Activated CD8-positive, alpha-beta memory T cell treated with anti-CD3 and anti-CD28 coated beads, Interleukin-2, amount 50 U/mL, for 24 hours (primary cell): ENCODE measurements around the gene BCAM.
"Not testable (repeated sequence)": the region's sequence is repeated elsewhere in the genome, so short reads cannot be mapped to it uniquely, and the experiment has no call there.

ENCODE experiments used
- DNase-seq: peaks from one replicate; pipeline ENCODE4 v3.0.0-alpha.2; 2020; ENCODE audit errors: extremely low read depth

The BCAM gene, protein sequence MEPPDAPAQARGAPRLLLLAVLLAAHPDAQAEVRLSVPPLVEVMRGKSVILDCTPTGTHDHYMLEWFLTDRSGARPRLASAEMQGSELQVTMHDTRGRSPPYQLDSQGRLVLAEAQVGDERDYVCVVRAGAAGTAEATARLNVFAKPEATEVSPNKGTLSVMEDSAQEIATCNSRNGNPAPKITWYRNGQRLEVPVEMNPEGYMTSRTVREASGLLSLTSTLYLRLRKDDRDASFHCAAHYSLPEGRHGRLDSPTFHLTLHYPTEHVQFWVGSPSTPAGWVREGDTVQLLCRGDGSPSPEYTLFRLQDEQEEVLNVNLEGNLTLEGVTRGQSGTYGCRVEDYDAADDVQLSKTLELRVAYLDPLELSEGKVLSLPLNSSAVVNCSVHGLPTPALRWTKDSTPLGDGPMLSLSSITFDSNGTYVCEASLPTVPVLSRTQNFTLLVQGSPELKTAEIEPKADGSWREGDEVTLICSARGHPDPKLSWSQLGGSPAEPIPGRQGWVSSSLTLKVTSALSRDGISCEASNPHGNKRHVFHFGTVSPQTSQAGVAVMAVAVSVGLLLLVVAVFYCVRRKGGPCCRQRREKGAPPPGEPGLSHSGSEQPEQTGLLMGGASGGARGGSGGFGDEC

DNA sequence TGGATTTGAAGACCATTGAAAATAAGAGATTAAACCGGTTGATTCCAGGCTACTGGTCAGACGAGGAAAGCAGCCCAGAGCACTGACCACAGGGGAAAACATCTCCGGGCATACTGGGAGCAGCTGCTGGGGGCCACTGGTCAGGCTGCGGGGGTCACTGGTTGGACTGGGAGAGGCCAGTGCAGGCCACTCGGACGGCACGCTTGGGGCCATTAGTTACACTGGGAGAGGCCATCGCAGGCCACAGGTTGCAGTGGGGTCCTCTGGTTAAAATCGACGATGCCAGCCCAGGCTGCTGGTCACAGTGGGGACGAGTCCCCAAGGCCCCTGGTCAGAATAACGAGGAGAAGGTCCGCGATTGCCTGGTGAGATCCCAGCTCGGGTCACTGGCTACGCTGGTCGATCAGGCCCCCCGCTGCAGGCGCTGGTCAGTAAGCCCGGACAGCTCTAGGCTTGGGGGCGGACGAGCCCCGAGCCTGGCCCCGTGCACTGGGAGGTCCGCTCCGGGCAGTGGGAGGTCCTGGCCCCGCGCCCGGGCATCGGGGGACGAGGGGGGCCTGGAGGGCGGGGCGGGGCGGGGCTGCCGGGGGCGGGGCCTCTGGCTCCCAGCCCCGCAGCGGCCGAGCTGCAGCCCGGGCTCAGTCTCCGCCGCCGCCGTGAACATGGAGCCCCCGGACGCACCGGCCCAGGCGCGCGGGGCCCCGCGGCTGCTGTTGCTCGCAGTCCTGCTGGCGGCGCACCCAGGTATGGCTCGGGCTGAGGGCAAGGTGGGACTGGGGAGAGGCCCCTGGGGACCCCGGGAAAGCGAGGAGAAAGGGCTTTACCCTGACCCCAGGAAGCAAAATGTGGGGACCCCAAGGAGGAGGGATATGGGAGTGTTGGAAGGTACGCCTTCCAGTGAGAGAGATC, at the start of gene BCAM:
Gene BCAM, plus strand, starts transcription at position 641 of the 909 bp plus-strand sequence. Its CDS starts 22 bp downstream, at position 663.
- no peak for DNase-seq

DNA sequence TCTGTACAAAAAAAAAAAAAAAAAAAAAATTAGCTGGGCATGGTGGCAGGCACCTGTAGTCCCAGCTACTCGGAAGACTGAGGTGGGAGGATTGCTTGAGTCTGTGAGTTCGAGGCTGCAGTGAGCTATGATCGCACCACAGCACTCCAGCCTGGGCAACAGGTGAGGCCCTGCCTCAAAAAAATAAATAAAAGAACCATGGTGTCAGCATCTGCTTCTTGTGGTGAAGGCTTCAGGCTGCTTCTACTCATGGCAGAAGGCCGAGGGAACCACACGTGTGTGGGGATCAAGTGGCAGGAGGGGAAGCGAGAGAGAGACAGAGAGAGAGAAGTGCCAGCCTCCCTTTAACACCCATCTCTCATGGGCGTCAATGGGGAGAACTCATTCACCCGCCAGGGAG, 46.9 kb upstream of the BCAM start:
- DNase-seq: no peak

DNA sequence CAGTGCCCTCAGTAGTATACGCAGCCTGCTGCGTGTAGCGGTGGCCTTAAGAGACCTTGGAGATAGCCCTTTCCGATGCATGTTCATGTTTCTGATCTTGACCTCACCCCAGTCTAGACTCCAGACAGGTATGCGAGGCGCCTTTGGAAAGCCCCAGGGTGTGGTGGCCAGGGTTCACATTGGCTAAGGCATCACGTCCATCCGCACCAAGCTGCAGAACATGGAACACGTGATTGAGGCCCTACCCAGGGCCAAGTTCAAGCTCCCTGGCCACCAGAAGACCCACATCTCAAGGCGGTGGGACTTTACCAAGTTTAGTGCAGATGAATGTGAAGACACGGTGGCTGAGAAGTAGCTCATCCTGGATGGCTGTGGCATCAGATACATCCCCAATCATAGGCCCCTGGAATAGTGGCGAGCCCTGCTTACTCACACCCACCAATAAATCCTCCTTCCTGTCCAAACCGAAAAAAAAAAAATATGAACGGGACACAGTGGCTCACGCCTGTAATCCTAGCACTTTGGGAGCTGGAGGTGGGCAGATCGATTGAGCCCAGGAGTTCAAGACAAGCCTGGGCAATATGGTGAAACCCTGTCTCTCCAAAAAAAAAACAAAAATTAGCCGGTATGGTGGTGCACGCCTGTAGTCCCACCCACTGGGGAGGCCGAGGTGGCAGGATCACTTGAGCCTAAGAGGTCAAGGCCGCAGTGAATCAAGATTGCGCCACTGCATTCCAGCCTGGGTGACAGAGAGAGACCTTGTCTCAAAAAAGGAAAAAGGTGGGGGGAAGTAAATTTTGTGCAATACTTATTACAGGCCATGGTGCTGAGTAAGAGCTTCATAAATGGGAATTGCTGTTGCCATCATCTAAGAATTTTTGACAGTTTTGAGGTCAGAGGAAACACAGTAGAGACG, 43.6 kb upstream of the BCAM start:
- no peak for DNase-seq

DNA sequence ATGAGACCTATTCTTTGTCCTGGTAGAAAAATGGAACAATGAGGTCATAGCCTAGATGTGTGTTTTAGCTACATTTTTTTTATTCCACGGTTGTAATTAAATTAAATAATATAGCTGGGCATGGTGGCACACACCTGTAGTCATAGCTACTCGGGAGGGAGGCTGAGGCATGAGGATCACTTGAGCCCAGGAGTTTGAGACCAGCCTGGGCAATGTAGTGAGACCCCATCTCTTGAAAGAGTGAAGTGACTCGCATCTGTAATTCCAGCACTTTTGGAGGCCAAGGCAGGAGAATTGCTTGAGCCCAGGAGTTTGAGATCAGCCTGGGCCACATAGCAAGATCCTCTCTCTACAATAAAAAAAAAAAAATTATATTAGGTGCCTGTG, 43.0 kb upstream of the BCAM start:
- no peak for DNase-seq

DNA sequence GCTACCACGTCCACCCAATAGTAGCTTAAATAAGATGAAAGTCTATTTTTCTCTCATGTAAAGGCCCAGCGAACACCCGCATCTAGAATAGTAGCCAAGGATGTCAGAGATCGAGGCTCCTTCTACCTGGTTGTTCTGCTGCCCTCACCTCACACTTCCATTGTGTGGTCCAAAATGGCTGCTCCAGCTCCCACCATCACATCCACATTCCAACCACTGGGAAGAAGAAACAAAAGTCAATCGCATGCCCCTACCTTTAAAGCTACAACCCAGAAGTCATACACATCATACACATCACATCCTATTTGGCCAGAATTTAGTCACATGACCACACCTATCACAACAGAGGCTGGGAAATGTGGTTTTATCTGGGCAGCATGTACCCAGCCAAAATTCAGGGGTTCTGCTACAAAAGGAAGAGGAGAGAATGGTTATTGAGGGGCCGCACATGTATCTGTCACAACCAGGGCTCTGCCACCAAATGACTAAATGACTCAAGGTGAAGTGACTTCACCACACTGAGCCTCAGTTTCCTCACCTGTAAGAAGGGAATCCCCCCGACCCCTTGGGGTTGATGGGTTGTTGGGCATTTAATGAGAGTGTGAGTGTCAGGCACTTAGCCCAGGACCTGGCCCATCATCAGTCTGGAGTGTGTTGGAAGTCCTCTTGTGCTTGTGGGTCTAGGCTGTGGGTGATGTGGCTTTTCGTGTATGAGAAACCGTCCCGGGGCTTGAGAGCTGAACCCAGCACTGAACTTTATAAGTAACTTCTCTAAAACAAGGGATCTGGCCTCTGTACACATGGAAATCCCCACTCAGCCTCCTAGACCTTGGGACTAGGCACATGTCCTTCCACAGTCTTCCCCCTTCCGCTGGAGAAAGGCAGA, 41.4 kb upstream of the BCAM start:
- DNase-seq: no peak

DNA sequence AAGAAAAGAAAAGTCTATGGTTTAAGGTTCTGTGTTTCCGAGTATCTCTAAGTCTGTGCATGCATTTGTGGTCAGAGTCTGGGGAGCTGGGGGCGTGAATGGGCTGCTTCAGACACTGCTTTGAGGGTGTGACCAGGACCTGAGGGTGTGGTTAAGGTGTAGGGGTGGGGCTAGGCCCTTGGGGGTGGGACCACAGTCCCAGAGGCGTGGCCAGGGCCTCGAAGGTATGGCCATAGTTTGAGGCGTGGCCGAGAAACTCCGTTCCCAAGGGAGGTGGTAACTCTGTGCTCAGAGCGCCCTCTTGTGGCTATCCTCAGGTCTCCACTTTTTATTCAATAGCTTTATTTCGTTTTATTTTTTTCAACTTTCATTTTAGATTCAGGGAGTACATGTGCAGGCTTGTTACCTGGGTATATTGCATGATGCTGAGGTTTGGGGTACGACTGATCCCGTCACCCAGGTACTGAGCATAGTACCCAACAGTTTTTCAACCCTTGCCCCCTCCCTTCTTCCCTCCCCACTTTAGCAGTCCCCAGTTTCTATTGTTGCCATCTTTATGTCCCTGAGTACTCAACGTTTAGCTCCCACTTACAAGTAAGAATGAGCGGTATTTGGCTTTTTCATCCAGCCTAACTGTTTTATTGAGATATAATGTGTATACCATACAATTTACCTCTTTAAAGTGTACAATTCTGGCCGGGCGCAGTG, 38.2 kb upstream of the BCAM start:
- peak; percentile 94 for DNase-seq

DNA sequence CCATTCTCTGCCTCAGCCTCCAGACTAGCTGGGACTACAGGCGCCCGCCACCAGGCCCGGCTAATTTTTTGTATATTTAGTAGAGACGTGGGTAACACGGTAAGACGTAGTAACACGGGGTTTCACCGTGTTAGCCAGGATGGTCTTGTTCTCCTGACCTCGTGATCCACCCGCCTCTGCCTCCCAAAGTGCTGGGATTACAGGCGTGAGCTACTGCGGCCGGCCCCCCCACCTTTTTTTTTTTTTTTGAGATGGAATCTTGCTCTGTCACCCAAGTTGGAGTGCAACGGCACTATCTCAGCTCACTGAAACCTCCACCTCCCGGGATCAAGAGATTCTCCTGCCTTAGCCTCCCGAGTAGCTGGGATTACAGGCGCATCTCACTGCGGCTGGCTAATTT, 36.8 kb upstream of the BCAM start:
- not testable (repeated sequence) for DNase-seq

DNA sequence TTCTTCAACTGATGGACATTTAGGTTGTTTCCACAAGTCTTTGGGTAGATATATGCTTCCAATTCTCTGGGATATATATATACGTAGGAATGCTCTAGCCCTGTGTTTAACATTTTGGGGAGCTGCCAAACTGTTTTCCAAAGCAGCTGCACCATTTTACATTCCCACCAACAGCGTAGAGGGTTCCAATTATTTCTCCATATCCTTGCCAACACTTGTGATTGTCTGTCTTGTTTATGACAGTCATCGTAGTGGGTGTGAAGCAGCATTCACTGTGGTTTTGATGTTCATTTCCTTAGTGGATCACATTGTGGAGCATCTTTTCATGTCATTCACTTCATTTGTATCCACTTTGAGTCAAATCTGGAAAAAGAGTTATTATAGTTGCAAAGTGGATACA, 35.9 kb upstream of the BCAM start:
- no peak for DNase-seq

DNA sequence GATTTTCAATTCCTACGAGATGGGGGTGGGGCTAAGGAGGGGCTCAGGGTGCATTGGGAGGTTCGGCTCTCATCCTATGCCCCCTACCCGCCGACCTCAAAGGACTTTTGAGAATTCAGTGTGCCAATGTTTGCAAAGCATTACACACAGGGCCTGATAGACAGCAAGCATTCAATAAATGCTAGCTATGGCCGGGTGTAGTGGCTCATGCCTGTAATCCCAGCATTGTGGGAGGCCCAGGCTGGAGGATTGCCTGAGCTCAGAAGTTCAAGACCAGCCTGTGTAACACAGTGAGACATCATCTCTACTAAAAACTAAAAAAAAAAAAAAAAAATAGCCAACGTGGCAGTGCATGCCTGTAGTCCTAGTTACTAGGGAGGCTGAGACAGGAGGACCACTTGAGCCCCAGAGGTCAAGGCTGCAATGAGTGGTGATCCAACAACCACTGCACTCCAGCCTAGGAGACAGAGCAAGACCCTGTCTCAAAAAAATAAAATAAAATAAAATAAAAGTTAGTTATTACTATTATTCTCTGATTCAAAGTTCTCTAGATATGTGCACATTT, 33.1 kb upstream of the BCAM start:
- DNase-seq: no peak

DNA sequence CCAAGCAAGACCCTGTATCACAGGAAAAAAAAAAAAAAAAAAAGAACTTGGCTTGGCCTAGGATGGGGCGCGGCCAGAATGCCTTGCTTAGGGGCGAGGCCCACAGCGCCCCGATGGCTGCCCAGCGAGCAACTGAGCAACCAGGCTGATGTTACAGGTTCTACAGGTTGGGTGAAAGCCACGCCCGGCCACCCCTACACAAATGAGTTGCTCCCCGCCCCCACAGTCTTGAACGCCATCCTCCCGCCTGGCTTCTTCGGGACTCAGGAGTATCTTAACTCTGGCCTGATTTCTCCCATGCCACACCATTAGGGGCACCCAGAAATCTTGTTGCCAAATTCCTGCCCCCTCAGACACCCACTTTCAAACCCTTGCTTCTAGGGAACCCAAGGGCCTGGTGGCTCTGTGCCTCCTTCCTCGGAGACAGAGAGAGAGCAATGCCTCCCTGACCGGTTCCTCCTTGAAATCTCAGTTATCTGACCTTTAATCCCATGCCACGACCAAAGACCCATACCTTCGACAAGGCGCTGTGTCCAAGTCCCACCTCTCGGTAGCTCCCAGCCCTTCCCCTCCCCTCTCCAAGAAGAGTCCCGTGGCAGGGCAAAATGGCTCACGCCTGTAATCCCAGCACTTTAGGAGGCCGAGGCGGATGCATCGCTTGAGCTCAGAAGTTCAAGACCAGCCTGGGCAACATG, 32.4 kb upstream of the BCAM start:
- no peak for DNase-seq

DNA sequence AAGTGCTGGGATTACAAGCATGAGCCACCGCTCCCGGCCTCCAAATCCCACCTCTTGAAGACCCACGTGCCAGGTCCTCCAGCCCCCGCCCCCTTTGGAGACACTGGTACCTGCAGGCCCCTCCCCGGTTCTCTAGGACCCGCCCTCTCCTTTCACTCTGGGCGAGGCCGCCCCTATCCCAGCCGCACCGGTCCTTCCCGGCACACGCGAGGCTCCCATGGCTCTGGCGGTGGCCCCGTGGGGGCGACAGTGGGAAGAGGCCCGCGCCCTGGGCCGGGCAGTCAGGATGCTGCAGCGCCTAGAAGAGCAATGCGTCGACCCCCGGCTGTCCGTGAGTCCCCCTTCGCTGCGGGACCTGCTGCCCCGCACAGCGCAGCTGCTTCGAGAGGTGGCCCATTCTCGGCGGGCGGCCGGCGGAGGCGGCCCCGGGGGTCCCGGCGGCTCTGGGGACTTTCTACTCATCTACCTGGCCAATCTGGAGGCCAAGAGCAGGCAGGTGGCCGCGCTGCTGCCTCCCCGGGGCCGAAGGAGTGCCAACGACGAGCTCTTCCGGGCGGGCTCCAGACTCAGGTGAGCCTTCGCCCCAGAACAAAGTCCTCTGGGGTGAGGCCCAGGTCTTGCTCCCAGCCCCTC, 31.1 kb upstream of the BCAM start, which contains the start of gene CBLC:
Gene CBLC, plus strand, starts transcription at position 176 of the 633 bp plus-strand sequence. Its CDS starts 42 bp downstream, at position 218.
- no peak for DNase-seq

DNA sequence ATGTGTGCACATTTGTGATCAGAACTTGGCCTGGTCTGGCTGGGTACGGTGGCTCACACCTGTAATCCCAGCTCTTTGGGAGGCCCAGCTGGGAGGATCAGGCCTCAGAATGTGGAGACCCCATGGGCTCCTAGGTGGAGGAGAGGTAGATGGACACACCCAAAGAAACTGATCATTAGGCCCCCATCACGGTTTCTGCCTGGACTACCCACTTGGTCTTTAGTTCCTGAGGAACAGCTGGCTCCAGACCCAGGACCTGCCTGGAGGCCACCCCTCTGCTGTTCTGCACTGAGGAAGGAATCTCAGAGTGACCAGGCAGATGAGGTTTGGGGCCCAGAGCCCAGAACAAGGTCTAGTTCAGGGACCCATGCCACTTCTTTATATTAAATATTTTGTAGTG, 29.8 kb upstream of the BCAM start:
- no peak for DNase-seq

DNA sequence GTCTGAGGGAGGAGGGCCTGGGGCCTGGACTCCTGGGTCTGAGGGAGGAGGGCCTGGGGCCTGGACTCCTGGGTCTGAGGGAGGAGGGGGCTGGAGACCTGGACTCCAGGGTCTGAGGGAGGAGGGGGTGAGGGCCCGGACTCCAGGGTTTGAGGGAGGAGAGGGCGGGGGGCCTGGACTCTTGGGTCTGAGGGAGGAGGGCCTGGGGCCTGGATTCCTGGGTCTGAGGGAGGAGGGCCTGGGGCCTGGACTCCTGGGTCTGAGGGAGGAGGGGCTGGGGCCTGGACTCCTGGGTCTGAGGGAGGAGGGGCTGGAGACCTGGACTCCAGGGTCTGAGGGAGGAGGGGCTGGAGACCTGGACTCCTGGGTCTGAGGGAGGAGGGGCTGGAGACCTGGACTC, 27.2 kb upstream of the BCAM start:
- DNase-seq: not testable (repeated sequence)

DNA sequence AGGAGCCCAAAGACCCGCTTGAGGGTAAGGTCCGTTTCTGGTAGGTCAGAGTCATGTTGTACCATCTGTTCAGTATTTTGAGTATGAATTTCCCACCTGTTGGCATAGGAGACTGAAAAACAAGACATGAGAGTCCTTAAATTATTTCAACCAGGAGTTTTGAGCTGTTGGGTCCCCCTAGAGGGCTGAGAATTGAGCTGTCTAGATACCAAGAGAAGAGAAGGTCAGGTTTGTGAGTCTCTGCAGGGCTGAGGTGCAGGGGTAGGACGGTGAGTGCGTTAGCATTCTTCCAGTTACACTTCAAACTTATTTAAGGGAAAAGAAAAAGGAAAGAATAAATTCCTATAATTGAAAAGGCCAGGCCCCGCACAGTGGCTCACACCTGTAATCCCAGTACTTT, 26.2 kb upstream of the BCAM start:
- DNase-seq: no peak

DNA sequence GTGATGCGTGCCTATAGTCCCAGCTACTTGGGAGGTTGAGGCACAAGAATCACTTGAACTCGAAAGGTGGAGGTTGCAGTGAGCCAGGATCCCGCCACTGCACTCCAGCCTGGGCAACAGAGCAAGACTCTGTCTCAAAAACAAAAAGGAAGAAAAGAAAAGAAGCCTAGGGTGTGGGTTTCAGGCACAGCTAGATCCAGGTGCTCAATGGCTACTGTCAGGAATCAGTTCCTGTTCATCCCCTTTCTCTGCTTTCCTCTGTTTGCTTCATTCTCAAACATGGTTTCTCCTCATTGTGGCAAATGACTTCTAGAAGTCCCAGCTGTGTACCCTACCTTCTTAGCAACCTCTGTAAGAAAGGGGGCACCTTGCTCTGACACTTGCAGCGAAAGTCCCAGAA, 25.4 kb upstream of the BCAM start:
- no peak for DNase-seq

DNA sequence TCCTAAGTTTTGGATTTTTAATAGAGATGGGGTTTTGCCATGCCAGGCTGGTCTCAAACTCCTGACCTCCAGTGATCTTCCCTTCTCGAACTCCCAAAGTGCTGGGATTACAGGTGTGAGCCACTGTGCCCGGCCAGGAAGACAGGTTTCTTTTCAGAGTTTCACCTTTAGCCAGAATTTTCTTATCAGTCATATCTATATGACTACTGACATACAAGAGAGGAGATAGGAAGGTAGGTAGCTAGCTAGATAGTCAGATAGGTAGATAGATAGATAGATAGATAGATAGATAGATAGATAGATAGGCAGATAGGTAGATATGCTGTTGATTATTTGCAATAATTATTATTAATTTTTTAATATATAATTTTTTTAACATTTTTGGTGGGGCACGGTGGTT, 23.6 kb upstream of the BCAM start:
- no peak for DNase-seq

DNA sequence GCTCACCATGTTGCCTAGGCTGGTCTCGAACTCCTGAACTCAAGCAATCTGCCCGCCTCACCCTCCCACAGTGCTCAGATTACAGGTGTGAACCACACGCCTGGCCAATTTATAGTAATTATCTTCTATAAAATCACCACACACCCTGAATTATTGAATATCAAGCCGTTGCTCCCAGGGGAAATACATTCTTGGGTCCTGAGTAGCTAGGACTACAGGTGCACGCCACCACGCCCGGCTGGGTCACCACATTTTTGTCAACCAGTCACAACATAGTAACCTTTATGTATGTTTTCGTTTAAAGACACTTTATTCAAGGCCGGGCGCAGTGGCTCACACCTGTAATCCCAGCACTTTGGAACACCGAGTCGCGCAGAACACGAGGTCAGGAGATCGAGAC, 22.9 kb upstream of the BCAM start:
- DNase-seq: no peak

DNA sequence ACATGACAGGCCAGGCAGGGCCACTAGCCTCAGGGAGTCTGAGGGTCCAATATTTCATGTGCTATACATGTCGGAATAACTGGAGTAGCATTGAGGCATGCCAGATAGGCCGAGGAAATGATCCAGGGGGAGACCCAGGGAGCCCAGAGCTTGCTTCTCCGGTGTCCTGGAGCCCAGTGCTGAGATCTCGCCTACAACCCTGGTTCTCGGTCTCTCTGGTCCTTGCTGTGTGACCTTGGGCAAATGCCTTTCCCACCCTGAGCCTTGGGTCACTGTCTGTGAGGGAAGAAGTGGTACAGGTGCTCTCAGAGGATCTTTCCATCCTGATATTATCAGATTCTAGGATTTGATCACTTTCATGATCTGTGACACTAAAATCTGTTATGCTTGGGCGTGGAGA, 19.9 kb upstream of the BCAM start:
- DNase-seq: no peak
